Stimulated activated CD8-positive, alpha-beta memory T cell treated with anti-CD3 and anti-CD28 coated beads, Interleukin-12 subunit alpha, Interleukin-12 subunit beta, amount 100 ng/mL, for 24 hours (primary cell): ENCODE measurements around the gene CCT8L2.
"Not testable (repeated sequence)": the region's sequence is repeated elsewhere in the genome, so short reads cannot be mapped to it uniquely, and the experiment has no call there.

Experiments used
- DNase-seq: peaks from one replicate; pipeline ENCODE4 v3.0.0-alpha.2; 2020; ENCODE audit errors: extremely low read depth

Gene CCT8L2

DNA sequence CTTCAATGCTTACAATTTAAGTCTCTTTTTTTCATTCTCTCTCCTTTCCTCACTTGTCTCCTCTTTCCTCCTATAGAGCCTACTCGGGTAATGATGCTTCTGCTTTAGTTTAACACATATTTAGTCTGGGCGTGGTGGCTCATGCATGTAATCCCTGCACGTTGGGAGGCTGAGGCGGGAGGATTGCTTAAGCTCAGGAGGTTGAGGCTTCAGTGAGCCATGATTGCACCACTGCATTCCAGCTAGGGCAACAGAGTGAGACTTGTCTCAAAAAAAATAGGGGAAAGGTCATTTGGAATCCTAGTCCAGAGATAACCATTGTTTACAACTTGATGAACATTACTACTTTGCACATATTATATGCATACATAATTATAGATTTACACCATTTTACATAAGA, 1.4 kb upstream of the CCT8L2 start:
- DNase-seq, result no peak

DNA sequence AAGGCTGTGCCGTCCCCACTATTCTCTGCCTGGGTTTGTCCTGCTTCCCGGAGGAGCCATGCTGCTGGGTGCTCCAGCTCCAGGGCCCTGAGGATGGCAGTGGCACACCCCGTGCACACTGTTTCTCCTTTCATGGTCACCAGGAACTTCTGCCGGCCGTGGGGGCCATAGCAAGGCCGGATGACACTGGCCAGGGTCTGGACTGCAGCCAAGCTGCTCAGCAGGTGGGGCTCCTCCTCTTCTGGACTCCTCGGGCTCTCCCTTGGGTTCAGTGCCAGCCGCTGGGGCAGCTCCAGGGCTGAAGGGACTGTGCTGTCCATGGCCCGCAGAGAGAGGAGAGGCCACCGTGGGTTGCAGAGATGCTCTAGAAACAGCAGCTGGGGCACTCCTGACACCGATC, 379 bp downstream of the CCT8L2 start:
- not testable (repeated sequence) for DNase-seq

GRCh38 chr22:16591136-16591535, 1.5 kb downstream of the CCT8L2 start:
- not testable (repeated sequence) for DNase-seq

- no peak for DNase-seq
Observed at GRCh38 chr22:16586991-16587390, 5.6 kb downstream of the CCT8L2 start.

GRCh38 chr22:16586170-16586569, 6.4 kb downstream of the CCT8L2 start:
- DNase-seq, result no peak

- DNase-seq, result not testable (repeated sequence)
Observed at GRCh38 chr22:16580872-16581271, 11.7 kb downstream of the CCT8L2 start.

DNA sequence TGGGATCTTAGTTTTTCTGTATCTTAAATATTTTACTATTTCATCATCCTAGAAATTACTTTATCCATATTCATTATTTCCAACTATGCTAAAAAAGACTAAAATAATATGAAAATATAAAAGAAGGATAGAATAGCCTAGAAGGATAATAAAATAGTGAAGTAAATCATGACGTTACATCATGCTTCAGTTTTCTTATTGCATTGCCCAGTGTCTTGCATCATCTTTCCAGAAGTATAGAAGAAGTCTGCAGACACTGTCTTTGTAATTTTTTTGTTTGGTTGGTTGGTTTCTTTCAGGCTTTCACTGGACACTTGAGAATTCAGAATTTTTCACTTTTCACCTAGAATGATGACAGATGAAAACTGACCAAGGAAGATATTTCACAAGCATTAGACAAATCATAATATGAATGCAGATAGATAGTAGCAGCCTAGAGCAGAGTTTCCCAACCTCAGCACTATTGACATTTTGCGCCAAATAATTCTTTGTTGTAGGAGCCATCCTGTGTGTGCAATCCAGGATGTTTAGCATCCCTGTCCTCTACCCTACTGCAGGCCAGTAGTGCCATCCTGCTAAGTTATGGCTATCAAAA, 23.3 kb downstream of the CCT8L2 start:
- not testable (repeated sequence) for DNase-seq

GRCh38 chr22:16568425-16568758, 24.2 kb downstream of the CCT8L2 start:
- DNase-seq, result no peak

GRCh38 chr22:16567617-16568424, 24.8 kb downstream of the CCT8L2 start:
- DNase-seq, result not testable (repeated sequence)

GRCh38 chr22:16566421-16567151, 26.0 kb downstream of the CCT8L2 start:
- not testable (repeated sequence) for DNase-seq

DNA sequence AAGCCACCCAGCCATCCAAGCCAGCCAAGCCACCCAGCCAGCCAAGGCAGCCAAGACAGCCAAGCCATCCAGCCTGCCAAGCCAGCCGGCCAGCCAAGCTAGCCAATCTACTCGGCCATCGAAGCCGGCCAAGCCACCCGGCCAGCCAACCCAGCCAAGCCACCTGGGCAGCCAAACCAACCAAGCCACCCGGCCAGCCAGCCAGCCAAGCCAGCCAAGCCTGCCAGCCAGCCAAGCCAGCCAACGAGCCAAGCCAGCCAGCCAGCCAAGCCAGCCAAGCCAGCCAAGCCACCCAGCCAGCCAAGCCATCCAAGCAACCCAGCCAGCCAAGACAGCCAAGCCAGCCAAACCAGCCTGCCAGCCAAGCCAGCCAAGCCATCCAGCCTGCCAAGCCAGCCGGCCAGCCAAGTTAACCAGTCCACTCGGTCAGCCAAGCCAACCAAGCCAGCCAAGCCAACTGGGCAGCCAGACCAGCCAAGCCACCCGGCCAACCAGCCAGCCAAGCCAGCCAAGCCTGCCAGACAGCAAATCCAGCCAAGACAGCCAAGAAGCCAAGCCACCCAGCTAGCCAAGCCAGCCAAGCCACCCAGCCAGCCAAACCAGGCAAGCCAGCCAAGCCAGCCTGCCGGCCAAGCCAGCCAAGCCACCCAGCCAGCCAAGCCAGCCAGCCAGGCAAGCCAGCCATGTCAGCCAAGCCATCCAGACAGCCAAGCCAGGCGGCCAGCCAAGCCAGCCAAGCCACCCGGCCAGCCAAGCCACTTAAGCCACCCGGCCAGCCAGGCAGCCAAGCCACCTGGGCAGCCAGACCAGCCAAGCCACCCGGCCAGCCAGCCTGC, 26.8 kb downstream of the CCT8L2 start:
- DNase-seq, result not testable (repeated sequence)

DNA sequence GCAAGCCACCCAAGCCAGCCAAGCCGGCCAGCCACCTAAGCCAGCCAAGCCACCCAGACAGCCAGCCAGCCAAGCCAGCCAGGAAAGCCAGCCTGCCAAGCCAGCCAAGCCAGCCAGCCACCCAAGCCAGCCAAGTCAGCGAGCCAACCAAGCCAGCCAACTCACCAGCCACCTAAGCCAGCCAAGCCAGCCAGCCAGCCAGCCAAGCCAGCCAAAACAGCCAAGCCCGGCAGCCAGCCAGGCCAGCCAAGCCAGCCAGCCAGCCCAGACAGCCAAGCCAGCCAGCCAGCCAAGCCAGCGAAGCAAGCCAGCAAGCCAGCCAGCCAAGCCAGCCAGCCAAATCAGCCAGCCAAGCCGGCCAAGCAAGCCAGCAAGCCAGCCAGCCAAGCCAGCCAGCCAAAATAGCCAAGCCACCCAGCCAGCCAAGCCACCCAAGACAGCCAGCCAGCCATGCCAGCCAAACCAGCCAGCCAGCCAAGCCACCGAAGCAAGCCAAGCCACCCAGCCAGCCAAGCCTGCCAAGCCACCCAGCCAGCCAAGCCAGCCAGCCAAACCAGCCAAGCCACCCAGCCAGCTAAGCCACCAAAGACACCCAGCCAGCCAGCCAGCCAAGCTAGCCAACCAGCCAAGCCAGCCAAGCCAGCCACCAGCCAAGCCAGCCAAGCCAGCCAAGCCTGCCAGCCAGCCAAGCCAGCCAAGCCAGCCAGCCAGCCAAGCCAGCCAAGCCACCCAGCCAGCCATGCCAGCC, 27.6 kb downstream of the CCT8L2 start:
- not testable (repeated sequence) for DNase-seq

- DNase-seq, result no peak
Observed at GRCh38 chr22:16563555-16564520, 28.8 kb downstream of the CCT8L2 start.

- no peak for DNase-seq
Observed at GRCh38 chr22:16562711-16563554, 29.7 kb downstream of the CCT8L2 start.

GRCh38 chr22:16561093-16561658, 31.4 kb downstream of the CCT8L2 start:
- not testable (repeated sequence) for DNase-seq

GRCh38 chr22:16560651-16561050, 32.0 kb downstream of the CCT8L2 start:
- not testable (repeated sequence) for DNase-seq

- not testable (repeated sequence) for DNase-seq
Observed at GRCh38 chr22:16559996-16560395, 32.6 kb downstream of the CCT8L2 start.
